Ovary (tissue), 9 donors: Measurements from ENCODE around the gene CCDC122. TPM values are rescaled to one million over a fixed set of nuclear protein-coding genes. Genes with fewer than 3 reads are reported as not detected.

ENCODE experiments used
- DNase-seq, 5 donors: peaks; one replicate each; pipeline ENCODE4 v3.0.0-alpha.2; 2019 to 2020
- H3K27ac ChIP-seq, 2 donors: fragments of 200-600 bp; one replicate each; pipeline versions ENCODE4 v1.5.1 to v1.8.0; 2019 to 2022
- H3K27me3 ChIP-seq: fragments of 200-600 bp; one replicate; pipeline ENCODE4 v1.8.0; 2022
- H3K36me3 ChIP-seq: fragments of 200-600 bp; sonication (generic); one replicate; pipeline ENCODE4 v1.5.1; 2019
- H3K4me1 ChIP-seq: one replicate; pipeline ENCODE4 v1.8.1; 2013; ENCODE audit warnings: mild to moderate bottlenecking, moderate library complexity; ENCODE audit not compliant: insufficient read depth
- H3K4me3 ChIP-seq: fragments of 200-600 bp; sonication (generic); one replicate; pipeline ENCODE4 v1.5.1; 2017
- H3K9me3 ChIP-seq, 2 donors: fragments of 200-600 bp in 1 of 2; sonication (generic) in 1 of 2; one replicate each; pipeline versions ENCODE4 v1.5.1 to v1.8.1; 2013 to 2019; ENCODE audit warnings: mild to moderate bottlenecking in 1 of 2, moderate library complexity in 1 of 2
- EP300 ChIP-seq: sonication (generic); formaldehyde crosslinking; IDR thresholded peaks from one replicate; pipeline ENCODE4 v1.6.1; 2017; ENCODE audit warnings: antibody characterized with exemption
- POLR2A ChIP-seq: fragments of 450-650 bp; IDR thresholded peaks from one replicate; pipeline ENCODE4 v1.6.1; 2017; ENCODE audit warnings: antibody characterized with exemption, mild to moderate bottlenecking, moderate library complexity
- WGBS, 3 donors: extraction: QIAGEN DNeasy Blood & Tissue Kit in 1 of 3; methylation state at CpG; one replicate each; pipeline versions ENCODE4 v1.1.5 to v1.1.7; 2013 to 2017; 5-methylcytosine and 5-hydroxymethylcytosine counted together
- intact Hi-C, 4 donors: fragments of 100-400 bp; cut with DNase I; formaldehyde crosslinking; loops; one replicate each; pipeline versions ENCODE4 v1.11.0 to v1.15.1; 2022 to 2023
- polyA plus RNA-seq, 2 donors: library from polyadenylated mRNA; stranded (reverse); fragments of 200-250 nt in 1 of 2; fragments of 350-450 nt in 1 of 2; fragmentation: Illumina TruSeq in 1 of 2; extraction: RNeasy Lipid Tissue Mini Kit (QIAGEN cat#74804) in 1 of 2; gene quantifications; one replicate each; pipeline ENCODE4 v1.2.3, GENCODE V29; 2013 to 2014
- total RNA-seq, 7 donors: library from RNA; depleted of rRNA in 2 of 7; stranded (reverse); fragments of >200 nt in 2 of 7; fragmentation: NEBNext Ultra II Directional in 3 of 7; extraction: Animal tissue kit (Norgen Biotek cat#: 25700) in 3 of 7; gene quantifications; one replicate each; pipeline versions ENCODE4 v1.1.0 to v1.2.4, GENCODE V29; 2016 to 2023
- TF ChIP-seq, protein P1 (sequence below), 3 donors: fragments of 450-650 bp in 2 of 3; fragments of 200-600 bp in 1 of 3; IDR thresholded peaks; one replicate each; pipeline versions ENCODE4 v1.5.1 to v1.8.0; 2016 to 2022; ENCODE audit warnings: antibody characterized with exemption in 3 of 3, mild to moderate bottlenecking in 1 of 3
- donor health status: DM: no; HTN: no; CAD: no; lungs with moderate emphysema.
- donor health status: DM: no; HTN: no; CAD: no.
- donor health status: Bipolar disorder and iron deficiency.
- donor health status: DM: yes; HTN: yes; CAD: no.
- donor health status: DM: no; HTN: no; CAD: no.
- donor health status: DM: yes; HTN: yes; CAD: no.

The CCDC122 gene
- total and polyA plus RNA-seq, 9 donors, result 4.2 to 15.2 (median 6.6) TPM

DNA sequence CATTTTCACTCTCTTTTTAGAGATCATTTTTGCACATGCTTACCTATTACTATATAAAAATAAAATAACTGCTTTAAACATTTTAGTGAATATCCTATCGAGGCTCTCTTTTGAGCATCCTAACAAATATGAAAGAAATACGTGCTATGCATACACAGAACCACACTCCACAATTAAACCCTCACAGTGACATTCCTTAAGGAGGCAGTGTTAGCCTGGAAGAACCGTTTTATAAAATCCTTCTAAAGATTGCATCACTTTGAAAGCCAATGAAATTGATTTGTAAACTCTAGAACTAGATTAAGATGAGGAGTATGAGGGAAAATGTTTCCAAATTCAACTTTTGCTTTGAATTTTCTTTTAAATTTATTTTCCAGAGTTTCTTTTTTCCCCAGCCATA, 81.7 kb downstream of the CCDC122 start:
- no peak for DNase-seq
- TF ChIP-seq, protein P1, sequence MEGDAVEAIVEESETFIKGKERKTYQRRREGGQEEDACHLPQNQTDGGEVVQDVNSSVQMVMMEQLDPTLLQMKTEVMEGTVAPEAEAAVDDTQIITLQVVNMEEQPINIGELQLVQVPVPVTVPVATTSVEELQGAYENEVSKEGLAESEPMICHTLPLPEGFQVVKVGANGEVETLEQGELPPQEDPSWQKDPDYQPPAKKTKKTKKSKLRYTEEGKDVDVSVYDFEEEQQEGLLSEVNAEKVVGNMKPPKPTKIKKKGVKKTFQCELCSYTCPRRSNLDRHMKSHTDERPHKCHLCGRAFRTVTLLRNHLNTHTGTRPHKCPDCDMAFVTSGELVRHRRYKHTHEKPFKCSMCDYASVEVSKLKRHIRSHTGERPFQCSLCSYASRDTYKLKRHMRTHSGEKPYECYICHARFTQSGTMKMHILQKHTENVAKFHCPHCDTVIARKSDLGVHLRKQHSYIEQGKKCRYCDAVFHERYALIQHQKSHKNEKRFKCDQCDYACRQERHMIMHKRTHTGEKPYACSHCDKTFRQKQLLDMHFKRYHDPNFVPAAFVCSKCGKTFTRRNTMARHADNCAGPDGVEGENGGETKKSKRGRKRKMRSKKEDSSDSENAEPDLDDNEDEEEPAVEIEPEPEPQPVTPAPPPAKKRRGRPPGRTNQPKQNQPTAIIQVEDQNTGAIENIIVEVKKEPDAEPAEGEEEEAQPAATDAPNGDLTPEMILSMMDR (IDR thresholded peaks at IDR 0.05), result no peak
- TF ChIP-seq POLR2A (no peak), EP300 (no peak)
- no peaks in the 10 kb centered on the region for H3K9me3 ChIP-seq
- no peaks in the 10 kb centered on the region for H3K4me1 ChIP-seq
- H3K4me3 ChIP-seq, result no peak overlapping the region
- no peaks in the 10 kb centered on the region for H3K27me3 ChIP-seq
- H3K36me3 ChIP-seq, result no peaks in the 10 kb centered on the region
- intact Hi-C loops, result no loop called here
- whole genome bisulfite sequencing, 3 donors, result 52 to 62% (median 55%) methylated on average over 3 of the region's 3 CpGs
- no peak overlapping the region for H3K27ac ChIP-seq

DNA sequence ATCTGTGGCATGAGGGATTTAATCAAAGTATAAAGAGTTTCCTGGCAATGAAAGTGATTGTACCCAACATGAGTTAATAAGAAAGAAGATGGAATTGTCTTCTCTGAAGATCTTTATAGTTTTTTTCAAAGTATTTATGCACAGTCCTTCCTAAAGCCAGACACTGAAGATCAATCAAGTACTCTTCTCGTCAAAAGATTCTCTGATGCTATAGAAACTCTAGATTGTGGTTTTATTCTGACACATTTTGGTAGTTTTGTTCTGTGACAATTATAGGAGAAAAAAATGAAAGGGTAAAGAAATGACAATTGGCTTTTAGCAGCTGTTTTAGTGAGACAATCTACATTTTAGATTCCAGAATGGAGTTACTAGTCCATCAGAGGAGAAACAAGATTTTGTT, 82.4 kb downstream of the CCDC122 start:
- H3K27ac ChIP-seq, result no peak overlapping the region
- H3K4me1 ChIP-seq, result no peaks in the 10 kb centered on the region
- no peaks in the 10 kb centered on the region for H3K27me3 ChIP-seq
- WGBS, 3 donors, result 95 to 100% (median 96%) methylated on average over 1 of the region's 1 CpG
- intact Hi-C loops, result no loop called here
- H3K9me3 ChIP-seq, result no peaks in the 10 kb centered on the region
- no peak overlapping the region for H3K4me3 ChIP-seq
- TF ChIP-seq, protein P1 (IDR thresholded peaks at IDR 0.05), result no peak
- TF ChIP-seq EP300 (no peak), POLR2A (no peak)
- no peak for DNase-seq
- no peaks in the 10 kb centered on the region for H3K36me3 ChIP-seq

DNA sequence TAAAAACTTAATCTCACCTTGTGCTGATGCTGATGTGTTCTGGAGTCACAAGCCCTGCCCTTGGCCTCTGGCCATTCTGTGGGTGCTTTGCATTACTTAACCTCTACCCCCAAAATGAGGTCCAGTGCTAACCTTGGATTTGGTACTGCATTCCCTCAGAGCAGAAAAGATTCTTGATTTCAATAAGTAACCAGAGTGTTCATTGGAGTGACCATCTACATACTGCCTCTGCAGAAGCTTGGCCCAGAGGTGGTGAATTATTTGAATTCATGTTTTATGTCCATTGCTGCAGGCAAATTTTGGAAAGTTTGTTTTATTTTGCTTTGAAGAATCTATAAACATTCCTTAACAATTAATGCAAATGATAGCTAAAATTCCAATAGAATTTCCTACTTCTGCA, 85.1 kb downstream of the CCDC122 start:
- DNase-seq, result no peak

DNA sequence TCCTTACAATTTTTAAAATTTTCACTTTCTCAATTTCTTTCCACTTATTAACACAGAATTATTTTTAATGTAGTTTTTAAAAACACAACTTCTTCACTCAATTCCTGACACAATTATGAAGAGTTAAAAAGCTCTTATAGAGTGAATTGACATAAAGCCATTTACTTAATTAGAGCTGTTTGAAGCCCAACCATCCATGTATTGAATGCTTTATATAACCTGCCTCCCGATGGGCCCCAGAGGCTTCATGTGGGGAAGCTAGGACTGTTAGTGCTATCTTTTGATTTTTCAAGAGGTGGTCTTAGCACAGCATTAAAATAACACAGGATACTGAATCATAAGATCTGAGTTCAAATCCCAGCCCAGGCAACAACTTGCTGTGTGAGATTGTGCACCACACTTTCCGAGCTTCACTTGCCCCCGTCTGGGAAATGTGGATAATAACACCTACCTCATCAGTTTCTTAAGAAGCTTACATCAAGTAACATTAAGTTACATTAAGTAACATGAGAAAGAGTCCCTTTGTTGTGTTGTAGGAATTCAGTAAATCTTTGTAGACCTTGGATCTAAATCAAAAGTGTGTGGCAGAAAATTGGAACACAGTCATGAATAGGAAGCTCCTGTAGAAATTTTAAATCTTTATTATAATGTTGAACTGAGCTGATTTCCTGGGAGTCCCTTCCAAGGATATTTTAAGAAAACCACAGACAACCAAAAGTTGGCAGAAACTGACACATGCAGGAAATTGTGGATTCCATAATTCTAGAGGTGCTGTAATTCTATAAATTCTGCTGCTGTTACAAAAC, 87.3 kb downstream of the CCDC122 start:
- H3K36me3 ChIP-seq, result no peaks in the 10 kb centered on the region
- no peaks in the 10 kb centered on the region for H3K4me1 ChIP-seq
- intact Hi-C loops, result no loop called here
- TF ChIP-seq EP300 (no peak), POLR2A (no peak)
- TF ChIP-seq, protein P1 (IDR thresholded peaks at IDR 0.05), result no peak
- no peaks in the 10 kb centered on the region for H3K9me3 ChIP-seq
- H3K27ac ChIP-seq, result no peak overlapping the region
- WGBS, 3 donors, result 59 to 67% (median 60%) methylated on average over 3 of the region's 3 CpGs
- H3K4me3 ChIP-seq, result no peak overlapping the region
- H3K27me3 ChIP-seq, result no peaks in the 10 kb centered on the region
- no peak for DNase-seq

More for the DNA sequence above, 85.1 kb downstream of the CCDC122 start:
- no peaks in the 10 kb centered on the region for H3K27me3 ChIP-seq
- intact Hi-C loops, result no loop called here
- H3K4me3 ChIP-seq, result no peak overlapping the region
- H3K36me3 ChIP-seq, result no peaks in the 10 kb centered on the region
- H3K9me3 ChIP-seq, result no peaks in the 10 kb centered on the region
- no peaks in the 10 kb centered on the region for H3K4me1 ChIP-seq
- no peak overlapping the region for H3K27ac ChIP-seq
- TF ChIP-seq POLR2A, result no peak
- TF ChIP-seq, protein P1 (IDR thresholded peaks at IDR 0.05), result no peak
- no peak for TF ChIP-seq EP300
